Measurements from ENCODE around the gene ANKRD53. TPM values are rescaled to one million over a fixed set of nuclear protein-coding genes. Genes with fewer than 3 reads are reported as not detected.
"Not testable (repeated sequence)": the region's sequence is repeated elsewhere in the genome, so short reads cannot be mapped to it uniquely, and the experiment has no call there.

Gene ANKRD53
- total RNA-seq, 1 donor from 2014 or later, result 1.2 TPM

DNA sequence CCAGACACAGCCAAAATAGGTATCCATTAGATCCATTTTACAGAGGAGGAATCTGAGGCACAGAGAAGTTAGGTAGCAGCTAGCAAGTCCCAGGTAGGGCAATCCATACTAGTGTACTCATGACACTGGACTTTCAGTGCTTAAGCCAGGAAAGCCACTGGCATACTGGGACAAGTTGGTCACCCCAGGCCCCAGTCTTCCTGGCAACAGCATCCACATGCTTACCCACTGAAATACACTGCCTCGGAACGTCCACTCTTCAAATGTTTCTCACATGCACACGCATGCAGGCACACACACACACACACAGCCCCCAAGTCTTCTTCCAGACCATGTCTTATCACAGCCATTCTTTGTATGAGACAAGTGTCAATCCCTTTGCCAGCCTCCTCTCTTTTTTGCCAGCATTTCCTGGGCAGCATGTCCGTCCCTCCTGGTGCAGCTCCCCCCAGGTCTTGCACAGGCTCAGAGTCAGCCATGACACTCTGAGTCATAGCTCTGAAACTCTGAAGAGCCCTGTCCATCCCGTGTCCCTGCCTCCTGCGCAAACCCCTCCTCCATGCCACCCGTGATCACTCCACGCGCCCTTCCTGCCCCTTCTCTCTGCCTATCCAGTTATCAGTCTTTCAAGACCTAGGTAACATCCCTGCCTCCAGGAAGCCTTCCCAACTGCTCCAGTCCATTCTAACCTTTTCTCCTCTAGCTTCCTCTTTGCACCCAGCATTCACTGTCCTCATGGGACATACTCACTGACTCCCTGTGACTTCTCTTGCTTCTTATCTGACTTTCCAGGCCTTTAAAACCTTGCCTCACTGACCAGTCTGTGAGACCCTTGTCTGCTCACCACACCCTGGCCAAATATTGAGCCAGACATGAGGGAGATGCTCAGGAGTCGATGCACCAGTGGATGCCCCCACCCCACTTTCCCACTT lies 27.1 kb downstream of the ANKRD53 start:
- DNase-seq (ENCODE audit: low spot score in 2 of 2) (no peak), FAIRE-seq (no peak)

DNA sequence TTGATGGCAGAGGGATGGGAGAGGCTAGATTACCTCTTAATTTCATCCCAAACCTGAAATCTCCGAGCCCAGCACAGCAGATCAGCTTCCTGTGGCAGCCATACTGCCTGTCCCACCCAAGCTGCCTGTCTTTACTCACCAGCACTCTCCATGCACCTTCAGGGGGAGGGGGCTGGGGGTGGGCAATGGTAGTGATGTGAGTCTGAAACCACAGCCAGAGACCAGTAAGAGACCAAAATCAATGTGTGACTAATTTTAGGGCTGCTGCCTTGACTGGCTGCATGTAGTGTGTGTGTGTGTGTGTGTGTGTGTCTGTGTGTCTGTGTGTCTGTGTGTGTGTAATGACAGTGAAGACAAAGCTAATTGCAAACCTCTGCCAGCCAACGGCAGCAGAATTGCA lies 27.9 kb downstream of the ANKRD53 start:
- DNase-seq (ENCODE audit: low spot score in 2 of 2) (no peak), FAIRE-seq (no peak)

- no peak for DNase-seq (ENCODE audit: low spot score in 2 of 2)
- no peak for FAIRE-seq
Observed at GRCh38 chr2:71006955-71007799, 28.7 kb downstream of the ANKRD53 start.

- FAIRE-seq, result no peak
Observed at GRCh38 chr2:71008342-71008741, 29.9 kb downstream of the ANKRD53 start.

DNA sequence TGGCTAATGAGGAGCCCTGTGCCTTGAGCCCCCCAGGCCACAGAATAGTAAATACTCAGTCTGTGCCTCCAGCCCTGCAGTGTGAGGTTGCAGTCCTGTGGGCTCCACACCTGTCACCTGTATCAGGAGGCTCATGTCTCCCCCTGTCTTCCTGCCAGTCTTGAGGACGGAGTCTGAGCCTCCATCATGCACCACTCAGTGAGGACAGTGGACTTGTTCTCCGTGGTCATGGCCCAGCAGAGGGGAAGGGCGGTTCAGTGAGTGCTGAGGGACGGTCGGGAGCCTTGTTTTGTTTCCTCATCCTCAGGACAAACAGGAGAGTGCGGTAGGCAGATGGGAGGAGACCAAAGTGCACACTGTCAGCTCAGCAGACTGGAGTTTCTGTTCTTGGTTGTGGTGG lies 33.4 kb downstream of the ANKRD53 start:
- not testable (repeated sequence) for DNase-seq (ENCODE audit: low spot score in 2 of 2); FAIRE-seq

More at GRCh38 chr2:71008342-71008741, 29.9 kb downstream of the ANKRD53 start:
- DNase-seq (ENCODE audit: low spot score in 2 of 2), result no peak

- FAIRE-seq (no peak), DNase-seq (ENCODE audit: low spot score in 2 of 2) (no peak)
Observed at GRCh38 chr2:71018625-71019024, 40.2 kb downstream of the ANKRD53 start.

DNA sequence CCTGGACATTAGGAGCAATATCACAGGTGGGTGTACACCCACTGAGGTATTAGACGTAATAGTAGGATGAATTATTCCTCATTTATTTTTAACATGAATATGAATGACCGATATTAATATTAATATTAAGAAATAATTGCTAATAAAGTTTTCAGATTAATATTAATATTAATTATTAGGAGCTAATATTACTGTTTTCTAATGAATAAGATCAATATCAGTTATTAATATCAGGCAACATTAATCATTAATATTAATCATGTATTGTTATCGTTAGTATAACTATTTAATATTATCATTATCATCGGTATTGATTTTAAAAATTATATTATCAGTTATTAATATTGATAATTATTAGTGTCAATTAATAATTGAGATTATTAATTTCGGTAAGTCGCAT lies 41.6 kb downstream of the ANKRD53 start:
- FAIRE-seq, result peak; percentile 15
- not testable (repeated sequence) for DNase-seq (ENCODE audit: low spot score in 2 of 2)

- DNase-seq (ENCODE audit: low spot score in 2 of 2); FAIRE-seq: not testable (repeated sequence)
Observed at GRCh38 chr2:71021394-71021793, 43.0 kb downstream of the ANKRD53 start.

DNA sequence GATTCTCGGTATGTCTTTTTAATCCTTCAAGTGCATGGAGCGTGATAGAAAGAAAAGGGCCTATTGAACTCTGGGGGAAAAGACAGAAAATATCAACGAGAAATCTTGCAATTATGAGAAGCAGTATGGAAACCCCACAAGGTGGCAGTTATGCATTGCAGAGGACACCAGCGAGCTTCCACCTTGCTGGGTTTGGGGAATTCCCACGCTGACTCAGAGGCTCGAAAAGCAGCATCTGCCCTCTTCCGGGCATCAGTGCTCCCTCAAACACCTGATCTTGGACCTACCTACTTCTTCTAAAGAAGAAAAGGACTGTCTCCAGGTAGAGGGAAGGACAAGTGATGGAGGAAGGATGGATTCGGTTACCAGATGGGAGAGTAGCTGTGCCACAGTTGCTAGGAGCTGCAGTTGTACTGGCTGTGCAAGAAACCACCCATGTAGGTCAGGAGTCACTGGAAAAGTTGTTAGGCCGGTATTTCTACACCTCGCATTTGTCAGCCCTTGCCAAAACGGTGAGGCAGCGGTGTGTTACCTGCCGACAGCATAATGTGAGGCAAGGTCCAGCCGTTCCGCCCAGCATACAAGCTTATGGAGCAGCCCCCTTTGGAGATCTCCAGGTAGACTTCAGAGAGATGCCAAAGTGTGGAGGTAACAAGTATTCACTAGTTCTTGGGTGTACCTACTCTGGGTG lies 45.3 kb downstream of the ANKRD53 start:
- DNase-seq (ENCODE audit: low spot score in 2 of 2); FAIRE-seq: not testable (repeated sequence)

Small RNAs within 50 kb of the gene (small RNA-seq; reads per million reads assigned to genes)
- not detected for gene RN7SL160P

Other genes with a start within 250 kb of the ANKRD53 start
- gene ADD2, start 210.4 kb upstream of the ANKRD53 start, total RNA-seq, result 291 TPM
- gene FIGLA, start 188.0 kb upstream of the ANKRD53 start, total RNA-seq, result not detected
- gene CLEC4F, start 158.0 kb upstream of the ANKRD53 start, total RNA-seq, result not detected
- gene CD207, start 142.8 kb upstream of the ANKRD53 start, total RNA-seq, result not detected
- gene VAX2, start 78.1 kb upstream of the ANKRD53 start, total RNA-seq, result not detected
- gene ATP6V1B1, start 42.7 kb upstream of the ANKRD53 start, total RNA-seq, result not detected
- 13.5 TPM for gene TEX261, start 16.2 kb downstream of the ANKRD53 start, total RNA-seq
- gene NAGK, start 90.0 kb downstream of the ANKRD53 start, total RNA-seq, result 49.7 TPM
- 8.6 TPM for gene MCEE, start 151.6 kb downstream of the ANKRD53 start, total RNA-seq
- gene MPHOSPH10, start 152.0 kb downstream of the ANKRD53 start, total RNA-seq, result 33.8 TPM
- 20.4 TPM for gene PAIP2B, start 248.5 kb downstream of the ANKRD53 start, total RNA-seq